H9 (cell line): ENCODE results near the gene PROSER1. TPM values are rescaled to one million over a fixed set of nuclear protein-coding genes. Genes with fewer than 3 reads are reported as not detected.

Source experiments
- DNase-seq: peaks from one replicate; pipeline ENCODE4 v3.0.0-alpha.2; 2017
- H2AFZ ChIP-seq: one replicate; pipeline ENCODE4 v1.6.1; 2013; ENCODE audit warnings: mild to moderate bottlenecking, low read length, control low read depth, moderate library complexity
- H2AK5ac ChIP-seq: 2 replicates; pipeline ENCODE4 v1.6.1; 2013; ENCODE audit warnings: low read length, control low read depth, mixed read lengths; ENCODE audit not compliant: insufficient read length
- H2BK120ac ChIP-seq: one replicate; pipeline ENCODE4 v1.6.1; 2013; ENCODE audit warnings: low read depth, mild to moderate bottlenecking, low read length, control low read depth, inconsistent platforms; ENCODE audit not compliant: poor library complexity, severe bottlenecking
- H2BK12ac ChIP-seq: 2 replicates; pipeline ENCODE4 v1.6.1; 2013; ENCODE audit warnings: low read length, control low read depth, mixed read lengths, low read depth; ENCODE audit not compliant: insufficient read length
- H2BK15ac ChIP-seq: 2 replicates; pipeline ENCODE4 v1.6.1; 2013; ENCODE audit warnings: low read depth, low read length, control low read depth
- H2BK20ac ChIP-seq: one replicate; pipeline ENCODE4 v1.6.1; 2013; ENCODE audit warnings: low read depth, mild to moderate bottlenecking, low read length, control low read depth, inconsistent platforms; ENCODE audit not compliant: poor library complexity, severe bottlenecking
- H2BK5ac ChIP-seq: 2 replicates; pipeline ENCODE4 v1.6.1; 2013; ENCODE audit warnings: low read length, control low read depth, mixed read lengths; ENCODE audit not compliant: insufficient read length
- H3K14ac ChIP-seq: 2 replicates; pipeline ENCODE4 v1.6.1; 2013; ENCODE audit warnings: low read length, control low read depth; ENCODE audit not compliant: insufficient read depth
- H3K18ac ChIP-seq: 2 replicates; pipeline ENCODE4 v1.6.1; 2013; ENCODE audit warnings: low read depth, mild to moderate bottlenecking, mixed read lengths, low read length, control low read depth; ENCODE audit not compliant: insufficient read length
- H3K23ac ChIP-seq: 2 replicates; pipeline ENCODE4 v1.6.1; 2013; ENCODE audit warnings: low read length, control low read depth, mixed read lengths, low read depth; ENCODE audit not compliant: insufficient read length
- H3K23me2 ChIP-seq: 2 replicates; pipeline ENCODE4 v1.6.1; 2013; ENCODE audit warnings: low read depth, mild to moderate bottlenecking, mixed read lengths, low read length, control low read depth; ENCODE audit not compliant: insufficient read length, poor library complexity, severe bottlenecking
- H3K27ac ChIP-seq: 2 replicates; pipeline ENCODE4 v1.5.1; 2013; ENCODE audit warnings: low read length, control low read depth, mixed read lengths, low read depth; ENCODE audit not compliant: insufficient read length
- H3K27me3 ChIP-seq: 2 replicates; pipeline ENCODE4 v1.6.1; 2013; ENCODE audit warnings: low read length, control low read depth, inconsistent platforms; ENCODE audit not compliant: insufficient read depth
- H3K4ac ChIP-seq: 2 replicates; pipeline ENCODE4 v1.6.1; 2013; ENCODE audit warnings: low read depth, mild to moderate bottlenecking, control low read depth, inconsistent platforms, low read length, moderate library complexity
- H3K4me1 ChIP-seq: 2 replicates; pipeline ENCODE4 v1.6.1; 2013; ENCODE audit warnings: low read length, control low read depth, inconsistent platforms; ENCODE audit not compliant: insufficient read depth
- H3K4me2 ChIP-seq: 2 replicates; pipeline ENCODE4 v1.6.1; 2013; ENCODE audit warnings: low read length, control low read depth, mixed read lengths; ENCODE audit not compliant: insufficient read length, insufficient read depth
- H3K56ac ChIP-seq: 2 replicates; pipeline ENCODE4 v1.6.1; 2013; ENCODE audit warnings: low read depth, mild to moderate bottlenecking, mixed read lengths, low read length, control low read depth; ENCODE audit not compliant: insufficient read length
- H3K79me1 ChIP-seq: 2 replicates; pipeline ENCODE4 v1.6.1; 2013; ENCODE audit warnings: low read depth, mild to moderate bottlenecking, moderate library complexity, low read length, control low read depth, inconsistent platforms; ENCODE audit not compliant: insufficient read depth, poor library complexity, severe bottlenecking
- H3K79me2 ChIP-seq: 2 replicates; pipeline ENCODE4 v1.6.1; 2013; ENCODE audit warnings: low read length, control low read depth, inconsistent platforms; ENCODE audit not compliant: insufficient read depth
- H3K9ac ChIP-seq: 2 replicates; pipeline ENCODE4 v1.6.1; 2013; ENCODE audit warnings: low read length, control low read depth, mixed read lengths; ENCODE audit not compliant: insufficient read length; ENCODE audit errors: extremely low read depth
- H3K9me3 ChIP-seq: one replicate; pipeline ENCODE4 v1.6.1; 2013; ENCODE audit warnings: low read depth, low read length, inconsistent platforms; ENCODE audit not compliant: control insufficient read depth
- H3T11ph ChIP-seq: one replicate; pipeline ENCODE4 v1.6.1; 2013; ENCODE audit warnings: mild to moderate bottlenecking, low read length, control low read depth, inconsistent platforms
- H4K20me1 ChIP-seq: one replicate; pipeline ENCODE4 v1.6.1; 2013; ENCODE audit not compliant: control insufficient read depth, insufficient read length, insufficient read depth
- H4K5ac ChIP-seq: 2 replicates; pipeline ENCODE4 v1.6.1; 2013; ENCODE audit warnings: low read depth, mild to moderate bottlenecking, mixed read lengths, low read length, control low read depth; ENCODE audit not compliant: insufficient read length
- H4K8ac ChIP-seq: replicated peaks from 2 replicates; pipeline ENCODE4 v1.6.1; 2013; ENCODE audit warnings: low read length, control low read depth, mixed read lengths, low read depth; ENCODE audit not compliant: insufficient read length
- H4K91ac ChIP-seq: 2 replicates; pipeline ENCODE4 v1.6.1; 2013; ENCODE audit warnings: low read depth, mild to moderate bottlenecking, moderate library complexity, mixed read lengths, low read length, control low read depth; ENCODE audit not compliant: insufficient read length
- H3K27ac Mint-ChIP-seq, 3 experiments: 2 replicates in 2 of 3; 3 replicates in 1 of 3; pipeline ENCODE4 v1.8.0; 2020 to 2021; ENCODE audit warnings: mixed read lengths in 3 of 3, mild to moderate bottlenecking in 1 of 3, moderate library complexity in 1 of 3
- H3K27me3 Mint-ChIP-seq: 2 replicates; pipeline ENCODE4 v1.8.0; 2021; ENCODE audit warnings: low read depth, mild to moderate bottlenecking, moderate library complexity, mixed read lengths
- H3K36me3 Mint-ChIP-seq, 3 experiments: 2 replicates in 2 of 3; 3 replicates in 1 of 3; pipeline ENCODE4 v1.8.0; 2020 to 2021; ENCODE audit warnings: low read depth in 3 of 3, mixed read lengths in 3 of 3; ENCODE audit not compliant: insufficient read depth in 1 of 3
- H3K4me1 Mint-ChIP-seq, 2 experiments: 2 replicates each; pipeline ENCODE4 v1.8.0; 2020; ENCODE audit warnings: mixed read lengths in 2 of 2
- H3K4me3 Mint-ChIP-seq, 2 experiments: 2 replicates in 1 of 2; 3 replicates in 1 of 2; pipeline ENCODE4 v1.8.0; 2020 to 2021; ENCODE audit warnings: mild to moderate bottlenecking in 2 of 2, mixed read lengths in 2 of 2, moderate library complexity in 1 of 2
- H3K9me3 Mint-ChIP-seq, 2 experiments: 2 replicates in 1 of 2; 3 replicates in 1 of 2; pipeline ENCODE4 v1.8.0; 2020; ENCODE audit warnings: mild to moderate bottlenecking in 2 of 2, mixed read lengths in 2 of 2, moderate library complexity in 1 of 2
- WGBS: extraction: QIAGEN DNeasy Blood & Tissue Kit; methylation state at CpG from one replicate; pipeline ENCODE4 v1.1.7; 2013; ENCODE audit warnings: missing lambda C conversion rate, low lambda C conversion rate, mixed read lengths; ENCODE audit not compliant: insufficient read length; ENCODE audit errors: extremely low coverage; 5-methylcytosine and 5-hydroxymethylcytosine counted together
- total RNA-seq: library from RNA; stranded (reverse); gene quantifications from 2 replicates; pipeline ENCODE4 v1.2.1, GENCODE V29; 2021
- TF ChIP-seq, protein P1 (sequence below): fragments of 200-600 bp; sonication (generic); conservative IDR thresholded peaks from 3 replicates; pipeline ENCODE4 v1.8.0; 2021; ENCODE audit warnings: antibody characterized with exemption, mild to moderate bottlenecking

The PROSER1 gene
- total RNA-seq, 1 experiment from 2014 or later: 84.6 TPM

GRCh38 chr13:39037410-39037879 is 444 bp downstream of the PROSER1 start:
- H3K4me1 ChIP-seq: no peaks in the 10 kb centered on the region
- peak overlapping the region; percentile 94 for H3K9ac ChIP-seq
- no CpG with 5 or more reads among the region's 39 CpGs for WGBS
- H3K27me3 ChIP-seq: no peaks in the 10 kb centered on the region
- H3T11ph ChIP-seq: no peak overlapping the region
- no peak overlapping the region for H2BK20ac ChIP-seq
- H3K27ac Mint-ChIP-seq: peak overlapping the region; percentile 65 to 99 (median 94); a peak in 6 of 7 replicates
- H4K8ac ChIP-seq: no peak overlapping the region
- H3K27me3 Mint-ChIP-seq: no peaks in the 10 kb centered on the region
- H2AK5ac ChIP-seq: no peak overlapping the region
- H3K4me2 ChIP-seq: peak overlapping the region; percentile 95
- peak overlapping the region; percentile 75 for H3K18ac ChIP-seq
- peaks cover 34% of the 10 kb centered on the region for H3K79me2 ChIP-seq
- no peak overlapping the region for H4K5ac ChIP-seq
- peaks cover 30 to 35% of the 10 kb centered on the region in 2 experiments for H3K4me1 Mint-ChIP-seq
- H3K23me2 ChIP-seq: peaks cover 9% of the 10 kb centered on the region
- H3K79me1 ChIP-seq: peaks cover 3% of the 10 kb centered on the region
- H3K9me3 Mint-ChIP-seq: no peaks in the 10 kb centered on the region
- no peak overlapping the region; the same call in 1 of the 2 replicates for H3K4ac ChIP-seq
- peak overlapping the region; percentile 90 to 93 for H3K4me3 Mint-ChIP-seq
- peak overlapping the region; percentile 62 for H3K14ac ChIP-seq
- no peak overlapping the region for H4K91ac ChIP-seq
- H3K9me3 ChIP-seq: no peaks in the 10 kb centered on the region
- TF ChIP-seq, protein P1, sequence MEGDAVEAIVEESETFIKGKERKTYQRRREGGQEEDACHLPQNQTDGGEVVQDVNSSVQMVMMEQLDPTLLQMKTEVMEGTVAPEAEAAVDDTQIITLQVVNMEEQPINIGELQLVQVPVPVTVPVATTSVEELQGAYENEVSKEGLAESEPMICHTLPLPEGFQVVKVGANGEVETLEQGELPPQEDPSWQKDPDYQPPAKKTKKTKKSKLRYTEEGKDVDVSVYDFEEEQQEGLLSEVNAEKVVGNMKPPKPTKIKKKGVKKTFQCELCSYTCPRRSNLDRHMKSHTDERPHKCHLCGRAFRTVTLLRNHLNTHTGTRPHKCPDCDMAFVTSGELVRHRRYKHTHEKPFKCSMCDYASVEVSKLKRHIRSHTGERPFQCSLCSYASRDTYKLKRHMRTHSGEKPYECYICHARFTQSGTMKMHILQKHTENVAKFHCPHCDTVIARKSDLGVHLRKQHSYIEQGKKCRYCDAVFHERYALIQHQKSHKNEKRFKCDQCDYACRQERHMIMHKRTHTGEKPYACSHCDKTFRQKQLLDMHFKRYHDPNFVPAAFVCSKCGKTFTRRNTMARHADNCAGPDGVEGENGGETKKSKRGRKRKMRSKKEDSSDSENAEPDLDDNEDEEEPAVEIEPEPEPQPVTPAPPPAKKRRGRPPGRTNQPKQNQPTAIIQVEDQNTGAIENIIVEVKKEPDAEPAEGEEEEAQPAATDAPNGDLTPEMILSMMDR: no peak
- H3K36me3 Mint-ChIP-seq: peaks cover 4 to 6% (median 6%) of the 10 kb centered on the region in 3 experiments; a peak in 6 of 7 replicates
- H4K20me1 ChIP-seq: no peaks in the 10 kb centered on the region
- H2BK120ac ChIP-seq: no peak overlapping the region
- H3K23ac ChIP-seq: no peak overlapping the region
- H2BK15ac ChIP-seq: no peak overlapping the region
- H2BK12ac ChIP-seq: no peak overlapping the region
- H3K56ac ChIP-seq: no peak overlapping the region
- DNase-seq: no peak
- peak overlapping the region; percentile 32 for H3K27ac ChIP-seq
- no peak overlapping the region for H2BK5ac ChIP-seq
- no peak overlapping the region for H2AFZ ChIP-seq
